Uterus (tissue), 4 donors: ENCODE data around the gene UBE2J1. TPM values are rescaled to one million over a fixed set of nuclear protein-coding genes. Genes with fewer than 3 reads are reported as not detected.

Experiments used
- DNase-seq, 2 donors: peaks; one replicate each; pipeline ENCODE4 v3.0.0-alpha.2; 2019 to 2020
- H3K27ac ChIP-seq, 2 donors: fragments of 200-600 bp; sonication (generic); 1 replicate in 1 of 2; 2 replicates in 1 of 2; pipeline ENCODE4 v1.5.1; 2016 to 2018
- H3K27me3 ChIP-seq, 2 donors: fragments of 200-600 bp; sonication (generic); one replicate each; pipeline ENCODE4 v1.5.1; 2018 to 2019; ENCODE audit warnings: control low read depth in 1 of 2
- H3K36me3 ChIP-seq, 2 donors: fragments of 200-600 bp; sonication (generic); one replicate each; pipeline ENCODE4 v1.5.1; 2019; ENCODE audit warnings: control low read depth in 1 of 2
- H3K4me1 ChIP-seq, 2 donors: fragments of 200-600 bp; sonication (generic); one replicate each; pipeline ENCODE4 v1.5.1; 2018 to 2019; ENCODE audit warnings: control low read depth in 1 of 2
- H3K4me3 ChIP-seq, 2 donors: fragments of 200-600 bp; sonication (generic); 1 replicate in 1 of 2; 2 replicates in 1 of 2; pipeline ENCODE4 v1.5.1; 2018 to 2019; ENCODE audit warnings: mild to moderate bottlenecking in 1 of 2
- H3K9me3 ChIP-seq, 2 donors: fragments of 200-600 bp; sonication (generic); one replicate each; pipeline ENCODE4 v1.5.1; 2019; ENCODE audit warnings: control low read depth in 1 of 2
- CTCF ChIP-seq, 4 experiments: fragments of 200-600 bp in 2 of 4; fragments of 450-650 bp in 2 of 4; sonication (generic) in 2 of 4; IDR thresholded peaks; one replicate each; pipeline ENCODE4 v1.5.1; 2016 to 2019; ENCODE audit warnings: antibody characterized with exemption in 4 of 4, mild to moderate bottlenecking in 2 of 4, moderate library complexity in 1 of 4
- POLR2A ChIP-seq, 2 donors: fragments of 450-650 bp; IDR thresholded peaks; one replicate each; pipeline ENCODE4 v1.6.1; 2016; ENCODE audit warnings: antibody characterized with exemption in 2 of 2, mild to moderate bottlenecking in 1 of 2, moderate library complexity in 1 of 2
- intact Hi-C: fragments of 100-400 bp; cut with DNase I; formaldehyde crosslinking; loops from one replicate; pipeline ENCODE4 v1.15.1; 2023; ENCODE audit warnings: low total_unique reads
- total RNA-seq, 4 donors: library from RNA; depleted of rRNA in 3 of 4; stranded (reverse); fragments of >200 nt in 3 of 4; gene quantifications; one replicate each; pipeline versions ENCODE4 v1.1.0 to v1.2.4, GENCODE V29; 2014 to 2023
- donor health status: DM: yes; HTN: yes; CAD: no.

UBE2J1 gene
- total RNA-seq, 4 donors from 2014 or later: 13.1 to 55.2 (median 41.0) TPM

- no peaks in the 10 kb centered on the region for H3K9me3 ChIP-seq
- H3K27me3 ChIP-seq: no peaks in the 10 kb centered on the region
- no peak overlapping the region for H3K27ac ChIP-seq
- TF ChIP-seq POLR2A (IDR thresholded peaks at IDR 0.05) (no peak), CTCF (IDR thresholded peaks at IDR 0.05) (no peak)
- no peaks in the 10 kb centered on the region for H3K4me1 ChIP-seq
- no peaks in the 10 kb centered on the region for H3K36me3 ChIP-seq
- DNase-seq: no peak
- H3K4me3 ChIP-seq: no peak overlapping the region
- intact Hi-C loops: no loop called here
Observed at GRCh38 chr6:89335164-89335563, 17.4 kb downstream of the UBE2J1 start.

- Histone ChIP-seq H3K4me1 (no peaks in the 10 kb centered on the region), H3K4me3 (no peak overlapping the region), H3K27me3 (no peaks in the 10 kb centered on the region), H3K9me3 (no peaks in the 10 kb centered on the region), H3K27ac (no peak overlapping the region), H3K36me3 (no peaks in the 10 kb centered on the region)
- intact Hi-C loops: no loop called here
- TF ChIP-seq POLR2A (IDR thresholded peaks at IDR 0.05): no peak
- TF ChIP-seq CTCF (IDR thresholded peaks at IDR 0.05): no peak
- no peak for DNase-seq
Observed at GRCh38 chr6:89330910-89331309, 21.6 kb downstream of the UBE2J1 start.

- no peak for DNase-seq
- intact Hi-C loops: no loop called here
- H3K4me3 ChIP-seq: no peak overlapping the region
- no peak overlapping the region for H3K27ac ChIP-seq
- no peaks in the 10 kb centered on the region for H3K27me3 ChIP-seq
- no peaks in the 10 kb centered on the region for H3K36me3 ChIP-seq
- no peaks in the 10 kb centered on the region for H3K9me3 ChIP-seq
- no peaks in the 10 kb centered on the region for H3K4me1 ChIP-seq
- TF ChIP-seq POLR2A (IDR thresholded peaks at IDR 0.05) (no peak), CTCF (IDR thresholded peaks at IDR 0.05) (no peak)
Observed at GRCh38 chr6:89328976-89329375, 23.5 kb downstream of the UBE2J1 start.

DNA sequence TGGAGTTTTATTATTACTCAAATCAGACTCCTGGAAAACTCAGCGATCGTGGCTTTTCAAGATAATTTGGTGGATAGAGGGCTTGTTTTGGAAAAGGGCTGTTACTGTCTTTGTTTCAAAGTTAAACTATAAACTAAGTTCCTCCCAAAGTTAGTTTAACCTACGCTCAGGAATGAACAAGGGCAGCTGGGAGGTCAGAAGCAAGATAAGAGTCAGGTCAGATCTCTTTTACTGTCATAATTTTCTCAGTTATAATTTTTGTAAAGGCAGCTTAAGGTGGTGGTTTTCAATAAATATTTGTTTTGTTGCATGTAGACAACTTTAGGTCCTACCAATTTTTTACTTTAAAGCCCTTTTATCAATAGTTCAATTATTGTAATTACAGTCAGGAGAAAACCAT is 28.2 kb downstream of the UBE2J1 start:
- Histone ChIP-seq H3K9me3 (no peaks in the 10 kb centered on the region), H3K4me1 (no peaks in the 10 kb centered on the region), H3K4me3 (no peak overlapping the region), H3K36me3 (no peaks in the 10 kb centered on the region), H3K27ac (no peak overlapping the region), H3K27me3 (no peaks in the 10 kb centered on the region)
- TF ChIP-seq POLR2A (IDR thresholded peaks at IDR 0.05) (no peak), CTCF (IDR thresholded peaks at IDR 0.05) (no peak)
- DNase-seq: no peak
- intact Hi-C loops: no loop called here

DNA sequence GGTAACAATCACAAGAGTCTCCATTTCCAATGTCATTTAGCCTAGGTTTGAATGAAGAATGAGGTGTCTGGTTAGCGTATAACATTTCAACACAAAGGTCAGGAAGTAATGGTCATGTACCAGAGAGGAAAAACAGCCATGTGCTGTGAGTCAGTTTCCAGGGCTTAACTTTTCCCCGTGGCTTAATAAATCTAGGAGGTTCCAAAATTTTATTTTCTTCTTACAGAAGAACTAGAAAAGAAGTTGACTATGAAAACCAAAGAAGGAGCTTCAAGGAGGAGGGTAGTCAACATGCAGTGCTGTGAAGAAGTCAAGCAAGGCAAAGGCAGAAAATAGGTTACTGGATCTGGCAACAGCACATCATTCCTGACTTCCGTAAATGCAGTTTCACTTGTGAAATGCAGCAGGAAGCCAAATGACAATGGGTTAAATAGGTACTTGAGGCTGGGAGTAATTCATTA is 29.0 kb downstream of the UBE2J1 start:
- no peak for TF ChIP-seq CTCF (IDR thresholded peaks at IDR 0.05)
- Histone ChIP-seq H3K4me3 (no peak overlapping the region), H3K27ac (no peak overlapping the region), H3K36me3 (no peaks in the 10 kb centered on the region), H3K9me3 (no peaks in the 10 kb centered on the region), H3K4me1 (no peaks in the 10 kb centered on the region), H3K27me3 (no peaks in the 10 kb centered on the region)
- no peak for DNase-seq
- intact Hi-C loops: no loop called here
